SU-DHL-6 (cell line): ENCODE data around the gene TDG.

Experiments used
- H2AFZ ChIP-seq: fragments of 200-600 bp; sonication (generic); 2 replicates; pipeline ENCODE4 v1.6.1; 2014; ENCODE audit warnings: low read depth, mild to moderate bottlenecking, moderate library complexity, mixed read lengths, antibody characterized with exemption, low read length; ENCODE audit not compliant: severe bottlenecking
- H3F3A ChIP-seq: fragments of 200-600 bp; shearing (Covaris generic); 2 replicates; pipeline ENCODE4 v1.6.0; 2016; ENCODE audit warnings: antibody characterized with exemption, mild to moderate bottlenecking; ENCODE audit not compliant: insufficient read depth
- H3K27ac ChIP-seq: fragments of 200-600 bp; sonication (generic); 2 replicates; pipeline ENCODE4 v1.5.1; 2016; ENCODE audit warnings: low read depth, mild to moderate bottlenecking, low read length, moderate library complexity, mixed read lengths
- H3K27me3 ChIP-seq: fragments of 200-600 bp; sonication (generic), shearing (Covaris generic); 2 replicates; pipeline ENCODE4 v1.6.0; 2014; ENCODE audit warnings: mild to moderate bottlenecking, low read length
- H3K36me3 ChIP-seq: fragments of 200-600 bp; sonication (generic); 2 replicates; pipeline ENCODE4 v1.6.1; 2014; ENCODE audit warnings: mild to moderate bottlenecking, low read length, mixed read lengths
- H3K4me2 ChIP-seq: fragments of 300-600, 200-600 bp; shearing (Covaris generic), sonication (generic); 2 replicates; pipeline ENCODE4 v1.6.0; 2014; ENCODE audit warnings: low read length, low read depth, mild to moderate bottlenecking; ENCODE audit not compliant: poor library complexity, severe bottlenecking
- H3K4me3 ChIP-seq: fragments of 200-600 bp; sonication (generic); 2 replicates; pipeline ENCODE4 v1.5.1; 2014; ENCODE audit warnings: antibody characterized with exemption, low read length, mild to moderate bottlenecking, mixed read lengths; ENCODE audit not compliant: insufficient read depth, poor library complexity, severe bottlenecking
- H3K79me2 ChIP-seq: fragments of 200-600 bp; sonication (generic); 2 replicates; pipeline ENCODE4 v1.6.1; 2014; ENCODE audit warnings: mild to moderate bottlenecking, low read length, moderate library complexity; ENCODE audit not compliant: insufficient read depth
- H3K9ac ChIP-seq: fragments of 200-600 bp; sonication (generic); 2 replicates; pipeline ENCODE4 v1.7.0; 2014; ENCODE audit warnings: mild to moderate bottlenecking, low read length
- H3K9me2 ChIP-seq: fragments of 200-600 bp; sonication (generic); replicated peaks from 2 replicates; pipeline ENCODE4 v1.6.1; 2014; ENCODE audit warnings: low read length; ENCODE audit not compliant: insufficient read depth
- H3K9me3 ChIP-seq: fragments of 200-600 bp; sonication (generic); 2 replicates; pipeline ENCODE4 v1.6.1; 2014; ENCODE audit warnings: low read length, mixed read lengths; ENCODE audit not compliant: insufficient read depth
- H4K20me1 ChIP-seq: fragments of 200-600 bp; sonication (generic); 2 replicates; pipeline ENCODE4 v1.6.1; 2014; ENCODE audit warnings: low read depth, mild to moderate bottlenecking, antibody characterized with exemption, low read length, moderate library complexity, mixed read lengths
- CTCF ChIP-seq: fragments of 200-600 bp; sonication (generic); IDR thresholded peaks from one replicate; pipeline ENCODE4 v1.5.1; 2017; ENCODE audit warnings: antibody characterized with exemption, mild to moderate bottlenecking, low read length, moderate library complexity; ENCODE audit not compliant: insufficient read depth, poor library complexity, severe bottlenecking
- EZH2phosphoT487 ChIP-seq: fragments of 200-600 bp; sonication (generic), shearing (Covaris generic); conservative IDR thresholded peaks from 2 replicates; pipeline ENCODE4 v1.6.1; 2018; ENCODE audit warnings: mild to moderate bottlenecking, antibody characterized with exemption, low read length, moderate library complexity, mixed read lengths

Gene TDG

GRCh38 chr12:103997286-103997900 is 31.7 kb downstream of the TDG start:
- H3F3A ChIP-seq: no peaks in the 10 kb centered on the region
- no peaks in the 10 kb centered on the region for H3K9me2 ChIP-seq
- H2AFZ ChIP-seq: no peak overlapping the region
- no peaks in the 10 kb centered on the region for H3K36me3 ChIP-seq
- H3K27me3 ChIP-seq: no peaks in the 10 kb centered on the region
- H4K20me1 ChIP-seq: no peaks in the 10 kb centered on the region
- H3K79me2 ChIP-seq: no peaks in the 10 kb centered on the region
- no peak overlapping the region for H3K4me2 ChIP-seq
- TF ChIP-seq CTCF (no peak), EZH2phosphoT487 (no peak)
- H3K27ac ChIP-seq: no peak overlapping the region
- H3K9me3 ChIP-seq: no peaks in the 10 kb centered on the region
- no peak overlapping the region for H3K4me3 ChIP-seq
- no peak overlapping the region for H3K9ac ChIP-seq

GRCh38 chr12:103998976-103999375 is 33.3 kb downstream of the TDG start:
- no peaks in the 10 kb centered on the region for H3K79me2 ChIP-seq
- H3K9ac ChIP-seq: no peak overlapping the region
- H3K4me3 ChIP-seq: no peak overlapping the region
- no peaks in the 10 kb centered on the region for H4K20me1 ChIP-seq
- H3K9me2 ChIP-seq: no peaks in the 10 kb centered on the region
- H3K27me3 ChIP-seq: no peaks in the 10 kb centered on the region
- no peak overlapping the region for H2AFZ ChIP-seq
- no peaks in the 10 kb centered on the region for H3F3A ChIP-seq
- H3K4me2 ChIP-seq: no peak overlapping the region
- TF ChIP-seq EZH2phosphoT487 (no peak), CTCF (no peak)
- no peaks in the 10 kb centered on the region for H3K9me3 ChIP-seq
- H3K27ac ChIP-seq: no peak overlapping the region
- H3K36me3 ChIP-seq: no peaks in the 10 kb centered on the region

- Histone ChIP-seq H4K20me1 (no peaks in the 10 kb centered on the region), H3K9me3 (no peaks in the 10 kb centered on the region), H3K9ac (no peak overlapping the region), H2AFZ (no peak overlapping the region), H3K79me2 (no peaks in the 10 kb centered on the region), H3K4me2 (no peak overlapping the region), H3K9me2 (no peaks in the 10 kb centered on the region), H3K36me3 (no peaks in the 10 kb centered on the region), H3K4me3 (no peak overlapping the region), H3K27ac (no peak overlapping the region), H3F3A (no peaks in the 10 kb centered on the region), H3K27me3 (no peaks in the 10 kb centered on the region)
- TF ChIP-seq CTCF: no peak
- TF ChIP-seq EZH2phosphoT487: no peak
Observed at GRCh38 chr12:104000807-104001434, 35.2 kb downstream of the TDG start.
